COR-L47 (cell line): Measurements from ENCODE around the gene HGF.

ENCODE experiments used
- DNase-seq: peaks from one replicate; lab custom pipeline; 2025; lab: John Stamatoyannopoulos, UW

HGF gene

DNA sequence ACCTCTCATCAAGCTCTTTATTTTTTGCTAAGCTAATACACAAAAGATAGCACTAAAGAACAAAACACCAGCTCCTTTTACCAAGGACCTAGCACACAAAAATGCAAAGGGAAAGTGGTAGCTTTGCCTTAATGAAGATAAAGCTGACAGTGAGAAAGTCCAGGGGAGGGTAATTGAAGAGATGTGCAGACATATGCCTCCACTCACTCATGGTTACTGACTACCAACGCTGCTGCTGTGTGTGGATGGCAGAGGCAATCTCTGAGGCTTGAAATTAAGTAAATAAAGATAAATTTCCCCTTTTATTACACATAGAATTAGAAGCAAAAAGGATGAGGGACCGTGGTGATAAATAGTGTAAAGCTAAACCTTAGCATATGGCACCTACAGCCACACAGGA, 87.0 kb downstream of the HGF start:
- no peak for DNase-seq

DNA sequence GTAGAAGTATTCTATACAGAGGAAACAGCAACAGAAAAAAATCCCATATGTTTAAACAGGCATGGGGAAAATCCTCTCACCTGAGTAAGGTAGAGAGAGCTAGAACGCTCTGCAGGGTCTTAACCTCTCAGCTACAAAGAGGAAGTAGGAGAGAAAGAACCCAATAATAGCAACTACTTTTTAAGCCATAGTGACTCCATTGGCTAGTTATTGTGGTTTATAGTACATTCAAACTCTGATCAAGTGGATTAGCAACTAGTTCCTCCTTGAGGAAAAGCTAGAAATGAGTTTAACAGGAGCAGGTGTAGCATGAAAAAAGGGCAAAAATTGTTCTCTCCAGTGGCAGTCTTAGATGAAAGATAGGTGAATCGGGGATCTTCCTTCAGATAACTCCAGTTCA, 89.7 kb downstream of the HGF start:
- no peak for DNase-seq

- DNase-seq: no peak
Measured at GRCh38 chr7:81676813-81677212, 93.0 kb downstream of the HGF start.

DNA sequence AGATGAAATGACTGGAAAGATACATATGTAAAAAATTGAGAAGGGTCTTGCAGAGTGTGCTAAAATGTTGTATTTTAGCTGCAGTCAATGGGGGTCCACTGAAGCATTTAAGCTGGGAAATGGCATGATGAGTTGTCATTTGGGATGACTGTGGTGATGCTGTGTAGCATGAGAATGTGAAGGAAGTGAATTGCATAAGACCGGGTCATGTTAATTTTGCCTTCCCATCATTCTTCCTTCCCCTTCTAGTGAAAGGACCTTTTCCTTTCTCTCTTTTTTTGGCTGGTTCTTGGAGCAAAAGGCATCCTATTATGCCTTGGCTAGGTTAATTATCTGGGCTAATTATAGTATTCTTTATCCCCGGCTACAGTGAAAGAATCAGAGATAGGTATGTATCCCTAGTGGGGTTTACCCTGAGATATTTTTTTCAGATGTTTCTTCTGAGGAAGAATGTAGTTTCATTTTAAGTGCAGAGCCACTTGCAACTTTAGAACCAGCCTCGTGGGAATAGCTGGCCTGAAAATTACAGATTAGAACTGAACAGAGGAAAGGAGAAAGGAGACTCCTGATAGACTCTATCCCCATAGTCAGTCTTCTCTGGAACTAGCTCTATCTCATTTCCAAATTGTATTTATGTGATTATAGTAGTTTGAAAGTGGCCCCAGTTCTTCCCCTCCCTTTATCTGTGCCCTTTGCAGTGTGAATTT, 93.6 kb downstream of the HGF start:
- no peak for DNase-seq

DNA sequence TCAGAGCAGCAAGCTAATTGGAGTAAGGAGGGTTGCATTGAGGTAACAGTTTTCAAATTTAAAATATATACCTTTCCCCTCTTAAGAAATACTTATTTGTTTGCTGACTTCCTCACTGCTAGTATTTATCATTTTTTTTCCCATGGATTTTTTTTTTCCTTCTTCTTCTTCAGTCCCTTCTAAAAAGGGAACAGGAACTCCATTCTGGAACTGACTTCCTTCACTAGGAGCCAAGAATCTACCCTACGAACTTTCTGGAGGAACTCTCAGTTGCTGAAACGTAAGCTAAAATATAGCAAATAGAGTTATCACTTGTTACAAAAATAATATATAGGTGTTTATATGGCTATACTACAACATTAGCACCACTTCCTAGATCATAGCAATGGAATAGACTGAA, 95.4 kb downstream of the HGF start:
- no peak for DNase-seq

DNA sequence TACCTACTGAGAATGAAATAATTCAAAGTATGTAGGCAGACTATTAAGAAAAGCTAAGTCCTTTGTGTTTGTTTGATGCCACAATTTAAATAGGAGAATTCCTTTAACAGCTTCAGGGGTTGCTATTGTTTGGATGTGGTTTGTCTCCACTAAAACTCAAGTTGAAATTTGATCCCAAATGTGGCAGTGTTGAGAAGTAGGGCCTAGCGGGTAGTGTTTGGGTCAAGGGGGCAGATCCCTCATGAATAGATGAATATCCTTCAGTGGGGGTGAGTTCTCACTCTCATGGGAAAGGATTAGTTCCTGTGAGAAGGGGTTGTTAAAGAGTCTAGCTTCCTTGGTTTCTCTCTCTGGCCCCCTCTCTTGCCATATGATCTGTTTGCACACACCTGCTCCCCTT, 97.0 kb downstream of the HGF start:
- no peak for DNase-seq

GRCh38 chr7:81669476-81670105, 100.3 kb downstream of the HGF start:
- DNase-seq: no peak

DNA sequence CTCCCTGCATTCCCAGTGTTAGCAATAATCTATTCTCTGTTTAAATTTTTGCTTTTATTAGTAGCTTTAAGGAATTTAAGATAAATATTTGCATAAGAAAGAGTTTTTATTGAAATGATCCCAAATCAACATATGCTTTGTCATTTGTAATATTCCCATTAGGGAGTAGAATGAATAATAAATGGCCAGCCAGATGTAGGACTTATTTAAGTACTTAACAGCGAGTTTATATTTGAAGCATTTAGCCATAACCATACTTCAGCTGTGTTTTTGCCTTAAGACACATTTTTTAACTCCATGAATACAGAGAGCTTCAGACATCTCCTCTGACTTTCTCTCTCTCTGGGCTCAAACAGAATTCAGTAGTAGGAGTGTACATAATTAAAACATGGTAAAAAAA, 103.6 kb downstream of the HGF start:
- DNase-seq: no peak

DNA sequence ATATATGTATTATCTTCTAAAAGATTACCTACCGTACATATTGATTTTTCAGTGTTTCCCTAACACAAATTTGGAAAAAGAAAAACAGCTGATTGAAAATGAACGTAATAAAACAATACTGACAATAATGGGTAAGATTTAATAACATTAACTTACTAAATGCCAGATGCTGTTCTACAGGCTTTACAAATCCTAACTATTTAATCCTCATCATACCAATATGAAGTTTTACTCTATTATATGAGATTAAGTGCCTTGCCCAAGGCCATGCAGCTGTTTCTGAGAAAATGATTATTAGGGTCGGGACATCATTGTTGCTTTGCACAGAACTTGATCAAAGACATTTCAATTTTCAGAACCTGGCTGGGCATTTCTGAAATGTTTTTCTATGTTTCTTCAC, 104.6 kb downstream of the HGF start:
- DNase-seq: no peak

DNA sequence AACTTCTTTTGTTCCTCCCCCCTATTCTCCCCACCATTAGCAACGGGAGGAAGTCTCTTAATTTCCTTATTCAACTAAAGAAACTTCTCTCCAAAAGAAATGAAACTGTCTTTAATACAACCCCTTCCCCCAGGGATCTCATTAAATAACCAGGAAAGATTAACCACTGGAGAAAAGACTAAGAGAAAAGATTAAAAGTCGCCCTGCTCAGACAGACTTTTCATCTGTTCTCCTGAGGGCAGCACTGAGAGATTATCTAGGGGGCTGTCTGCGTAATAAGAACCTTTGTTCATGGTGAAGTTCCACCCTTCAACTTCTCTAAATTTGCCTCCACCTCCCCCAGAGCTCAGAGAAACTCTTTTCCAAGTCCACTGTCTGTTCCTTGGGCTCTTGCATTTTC, 105.5 kb downstream of the HGF start:
- no peak for DNase-seq

GRCh38 chr7:81662531-81662930, 107.3 kb downstream of the HGF start:
- DNase-seq: no peak

- DNase-seq: no peak
Measured at GRCh38 chr7:81659697-81660395, 110.0 kb downstream of the HGF start.

GRCh38 chr7:81657551-81657950, 112.3 kb downstream of the HGF start:
- no peak for DNase-seq

- DNase-seq: no peak
Measured at GRCh38 chr7:81655271-81655670, 114.6 kb downstream of the HGF start.

GRCh38 chr7:81652225-81652624, 117.6 kb downstream of the HGF start:
- no peak for DNase-seq
